H1 (cell line): Measurements from ENCODE around the gene XPNPEP3. TPM values are rescaled to one million over a fixed set of nuclear protein-coding genes. Genes with fewer than 3 reads are reported as not detected.

Experiments
- CTCF ChIA-PET: fragments of 300-600 bp; sonication (Branson Sonifier 250); formaldehyde crosslinking; loops from one replicate; lab custom pipeline; 2021; ENCODE audit not compliant: partially characterized antibody; lab: Charles Lee
- POLR2A ChIA-PET: fragments of 300-600 bp; sonication (Branson Sonifier 250); formaldehyde crosslinking; loops from one replicate; lab custom pipeline; 2021; ENCODE audit warnings: inconsistent platforms; ENCODE audit not compliant: partially characterized antibody; lab: Charles Lee
- DNase-seq, 2 experiments: peaks; one replicate each; pipeline versions ENCODE4 v3.0.0 to v3.0.0-alpha.2; 2010 to 2022; ENCODE audit warnings: low spot score in 2 of 2, low read depth in 1 of 2, mixed read lengths in 1 of 2
- FAIRE-seq: peaks from 2 replicates; lab custom pipeline; 2011; peaks lifted over from hg19 to GRCh38; lab: Jason Lieb, UNC
- H2AFZ ChIP-seq: 2 replicates; pipeline ENCODE4 v1.8.1; 2012; ENCODE audit warnings: low read length, inconsistent platforms
- H2AK5ac ChIP-seq: 2 replicates; pipeline ENCODE4 v1.6.1; 2013; ENCODE audit warnings: low read depth, low read length
- H2BK120ac ChIP-seq: replicated peaks from 2 replicates; pipeline ENCODE3; 2013; ENCODE audit warnings: low read depth, low read length, inconsistent platforms
- H2BK12ac ChIP-seq: 2 replicates; pipeline ENCODE4 v1.6.1; 2013; ENCODE audit warnings: low read depth, low read length
- H2BK15ac ChIP-seq: 2 replicates; pipeline ENCODE4 v1.6.1; 2013; ENCODE audit warnings: low read length
- H2BK20ac ChIP-seq: 2 replicates; pipeline ENCODE4 v1.6.1; 2013; ENCODE audit warnings: low read length
- H2BK5ac ChIP-seq: 2 replicates; pipeline ENCODE4 v1.6.1; 2013; ENCODE audit warnings: low read depth, low read length
- H3K14ac ChIP-seq: 2 replicates; pipeline ENCODE4 v1.6.1; 2013; ENCODE audit warnings: inconsistent platforms; ENCODE audit not compliant: insufficient read length
- H3K18ac ChIP-seq: 2 replicates; pipeline ENCODE4 v1.6.1; 2013; ENCODE audit warnings: low read length; ENCODE audit errors: extremely low read depth
- H3K23ac ChIP-seq: 2 replicates; pipeline ENCODE4 v1.6.1; 2013; ENCODE audit warnings: inconsistent platforms; ENCODE audit not compliant: insufficient read length
- H3K23me2 ChIP-seq: 2 replicates; pipeline ENCODE4 v1.6.1; 2013; ENCODE audit warnings: low read depth, low read length
- H3K27ac ChIP-seq: 2 replicates; pipeline ENCODE4 v1.6.1; 2011; ENCODE audit warnings: low read depth, low read length, inconsistent platforms
- H3K27me3 ChIP-seq, 4 experiments: replicated peaks in 1 of 4; 1 replicate in 1 of 4; 2 replicates in 3 of 4; pipeline versions ENCODE4 v1.6.1 to v1.8.1; 2011 to 2013; ENCODE audit warnings: low read length in 3 of 4, mild to moderate bottlenecking in 3 of 4, inconsistent platforms in 2 of 4, mixed read lengths in 2 of 4, moderate library complexity in 1 of 4; ENCODE audit not compliant: control insufficient read depth in 3 of 4, insufficient read depth in 3 of 4; ENCODE audit errors: extremely low read depth in 1 of 4
- H3K36me3 ChIP-seq, 4 experiments: 2 replicates each; pipeline versions ENCODE4 v1.6.1 to v1.8.1; 2011 to 2013; ENCODE audit warnings: mild to moderate bottlenecking in 4 of 4, low read length in 3 of 4, moderate library complexity in 2 of 4, control low read depth in 1 of 4, inconsistent platforms in 1 of 4; ENCODE audit not compliant: insufficient read depth in 4 of 4, control insufficient read depth in 2 of 4
- H3K4ac ChIP-seq: replicated peaks from 2 replicates; pipeline ENCODE3; 2013; ENCODE audit warnings: low read length, low read depth, mixed read lengths, inconsistent platforms; ENCODE audit not compliant: insufficient read length
- H3K4me1 ChIP-seq, 4 experiments: replicated peaks in 1 of 4; 1 replicate in 1 of 4; 2 replicates in 3 of 4; pipeline versions ENCODE4 v1.6.1 to v1.8.1; 2011 to 2013; ENCODE audit warnings: low read length in 3 of 4, inconsistent platforms in 2 of 4, mixed read lengths in 1 of 4; ENCODE audit not compliant: insufficient read depth in 4 of 4, control insufficient read depth in 3 of 4
- H3K4me2 ChIP-seq, 2 experiments: 2 replicates each; pipeline versions ENCODE4 v1.6.1 to v1.8.1; 2011 to 2013; ENCODE audit warnings: low read depth in 2 of 2, low read length in 2 of 2, control low read depth in 1 of 2, inconsistent platforms in 1 of 2, mild to moderate bottlenecking in 1 of 2; ENCODE audit not compliant: insufficient read depth in 1 of 2
- H3K4me3 ChIP-seq, 4 experiments: fragments of 200-600, 300-600 bp in 1 of 4; sonication (generic), shearing (Covaris generic), sonication (Bioruptor Twin) in 1 of 4; 2 replicates each; pipeline versions ENCODE4 v1.5.1 to v1.8.1; 2011 to 2016; ENCODE audit warnings: low read length in 4 of 4, low read depth in 3 of 4, control low read depth in 2 of 4, inconsistent platforms in 2 of 4, mild to moderate bottlenecking in 2 of 4, mixed read lengths in 1 of 4, moderate library complexity in 1 of 4; ENCODE audit not compliant: insufficient read depth in 2 of 4; ENCODE audit errors: extremely low read depth in 1 of 4
- H3K56ac ChIP-seq: replicated peaks from 2 replicates; pipeline ENCODE3; 2013; ENCODE audit warnings: low read depth, mild to moderate bottlenecking, mixed read lengths, low read length, inconsistent platforms; ENCODE audit not compliant: insufficient read length
- H3K79me1 ChIP-seq: 2 replicates; pipeline ENCODE4 v1.6.1; 2013; ENCODE audit warnings: low read depth, low read length, control low read depth
- H3K79me2 ChIP-seq, 2 experiments: 2 replicates each; pipeline versions ENCODE4 v1.6.1 to v1.8.1; 2012 to 2013; ENCODE audit warnings: low read length in 2 of 2, mild to moderate bottlenecking in 2 of 2, inconsistent platforms in 1 of 2; ENCODE audit not compliant: insufficient read depth in 2 of 2, control insufficient read depth in 1 of 2
- H3K9ac ChIP-seq, 4 experiments: replicated peaks in 1 of 4; 1 replicate in 1 of 4; 2 replicates in 3 of 4; pipeline versions ENCODE4 v1.6.1 to v1.8.1; 2011 to 2013; ENCODE audit warnings: low read depth in 3 of 4, low read length in 3 of 4, control low read depth in 2 of 4, mild to moderate bottlenecking in 2 of 4, moderate library complexity in 2 of 4, inconsistent platforms in 1 of 4; ENCODE audit errors: extremely low read depth in 1 of 4
- H3K9me3 ChIP-seq, 2 experiments: 2 replicates each; pipeline versions ENCODE4 v1.6.1 to v1.8.1; 2012 to 2013; ENCODE audit warnings: mild to moderate bottlenecking in 2 of 2, moderate library complexity in 2 of 2, control low read depth in 1 of 2, inconsistent platforms in 1 of 2, low read depth in 1 of 2, low read length in 1 of 2, mixed read lengths in 1 of 2; ENCODE audit not compliant: insufficient read depth in 2 of 2
- H4K20me1 ChIP-seq, 2 experiments: replicated peaks in 1 of 2; 2 replicates each; pipeline versions ENCODE3 to v1.8.1; 2011 to 2013; ENCODE audit warnings: inconsistent platforms in 2 of 2, low read length in 2 of 2, mild to moderate bottlenecking in 1 of 2; ENCODE audit not compliant: insufficient read depth in 2 of 2, control insufficient read depth in 1 of 2
- H4K5ac ChIP-seq: 2 replicates; pipeline ENCODE4 v1.6.1; 2013; ENCODE audit warnings: low read length, low read depth, mixed read lengths, inconsistent platforms; ENCODE audit not compliant: insufficient read length
- H4K8ac ChIP-seq: 2 replicates; pipeline ENCODE4 v1.8.0; 2013; ENCODE audit warnings: mild to moderate bottlenecking, moderate library complexity, low read length, inconsistent platforms; ENCODE audit not compliant: insufficient read depth; ENCODE audit errors: extremely low read depth
- H4K91ac ChIP-seq: replicated peaks from 2 replicates; pipeline ENCODE3; 2013; ENCODE audit warnings: low read length, mixed read lengths, inconsistent platforms; ENCODE audit not compliant: insufficient read length
- ATF3 ChIP-seq: IDR thresholded peaks from 2 replicates; pipeline ENCODE4 v1.6.1; 2011; ENCODE audit warnings: low read depth, mild to moderate bottlenecking, low read length; ENCODE audit not compliant: insufficient read depth
- BCL11A ChIP-seq, 2 experiments: IDR thresholded peaks; one replicate each; pipeline ENCODE4 v1.6.1; 2011; ENCODE audit warnings: low read depth in 2 of 2, low read length in 2 of 2, mild to moderate bottlenecking in 2 of 2
- CHD1 ChIP-seq: IDR thresholded peaks from 2 replicates; pipeline ENCODE4 v1.6.1; 2012; ENCODE audit warnings: low read depth, low read length, improper control_type of control experiment
- EZH2 ChIP-seq: fragments of 200-600 bp; sonication (generic); IDR thresholded peaks from 2 replicates; pipeline ENCODE4 v1.7.1; 2012; ENCODE audit warnings: low read depth, mild to moderate bottlenecking, moderate library complexity, low read length, inconsistent platforms; ENCODE audit not compliant: severe bottlenecking
- GTF2F1 ChIP-seq: IDR thresholded peaks from 2 replicates; pipeline ENCODE4 v1.6.1; 2012; ENCODE audit warnings: low read depth, low read length, improper control_type of control experiment, borderline replicate concordance
- HDAC2 ChIP-seq, 2 experiments: fragments of 300-600 bp in 1 of 2; sonication (generic) in 1 of 2; IDR thresholded peaks; 2 replicates each; pipeline ENCODE4 v1.6.1; 2011 to 2012; ENCODE audit warnings: low read depth in 2 of 2, low read length in 2 of 2, mild to moderate bottlenecking in 2 of 2, moderate library complexity in 2 of 2, borderline replicate concordance in 1 of 2, inconsistent platforms in 1 of 2
- MAFK ChIP-seq: IDR thresholded peaks from 2 replicates; pipeline ENCODE4 v1.6.1; 2012; ENCODE audit warnings: low read depth, mild to moderate bottlenecking, improper control_type of control experiment, low read length
- NANOG ChIP-seq: IDR thresholded peaks from 2 replicates; pipeline ENCODE4 v1.6.1; 2011; ENCODE audit warnings: low read length, low read depth, mild to moderate bottlenecking, inconsistent platforms; ENCODE audit not compliant: insufficient read depth, poor library complexity, severe bottlenecking
- POLR2A ChIP-seq, 2 experiments: IDR thresholded peaks; 1 replicate in 1 of 2; 2 replicates in 1 of 2; pipeline ENCODE4 v1.6.1; 2011; ENCODE audit warnings: low read depth in 2 of 2, low read length in 2 of 2, mild to moderate bottlenecking in 2 of 2; ENCODE audit errors: control extremely low read depth in 1 of 2
- POLR2AphosphoS5 ChIP-seq: IDR thresholded peaks from 2 replicates; pipeline ENCODE4 v1.6.1; 2011; ENCODE audit warnings: low read depth, low read length
- POU5F1 ChIP-seq: IDR thresholded peaks from 2 replicates; pipeline ENCODE4 v1.6.1; 2011; ENCODE audit warnings: low read depth, mild to moderate bottlenecking, low read length, moderate library complexity
- SP4 ChIP-seq: IDR thresholded peaks from 2 replicates; pipeline ENCODE4 v1.6.1; 2012; ENCODE audit warnings: low read length, inconsistent platforms
- SRF ChIP-seq: IDR thresholded peaks from 2 replicates; pipeline ENCODE4 v1.6.1; 2011; ENCODE audit warnings: mild to moderate bottlenecking, low read depth, low read length, moderate library complexity
- WGBS, 2 experiments: shearing (Covaris generic) in 1 of 2; methylation state at CpG; one replicate each; pipeline versions ENCODE4 v1.1.6 to v1.1.7; 2013 to 2015; ENCODE audit warnings: low lambda C conversion rate in 2 of 2, mixed read lengths in 2 of 2, inconsistent platforms in 1 of 2, low coverage in 1 of 2, missing lambda C conversion rate in 1 of 2; ENCODE audit not compliant: insufficient replicate concordance in 2 of 2, insufficient coverage in 1 of 2, insufficient read length in 1 of 2; ENCODE audit errors: extremely low coverage in 1 of 2, missing lambda C conversion rate in 1 of 2; 5-methylcytosine and 5-hydroxymethylcytosine counted together
- polyA plus RNA-seq, 7 experiments: library from polyadenylated mRNA; depleted of rRNA in 3 of 7; stranded (reverse) in 5 of 7; unstranded in 2 of 7; fragments of >200 nt in 5 of 7; fragments of 200-250 nt in 2 of 7; gene quantifications; 1 replicate in 5 of 7; 2 replicates in 1 of 7; 4 replicates in 1 of 7; pipeline versions ENCODE4 v1.2.1 to v1.2.3, GENCODE V29; 2011 to 2013; ENCODE audit warnings: missing spikeins in 2 of 7, mixed read lengths in 2 of 7
- total RNA-seq: library from RNA; stranded (reverse); fragmentation: NEBNext Ultra II Directional; extraction: Animal tissue kit (Norgen Biotek cat#: 25700); gene quantifications from 2 replicates; pipeline ENCODE4 v1.2.1, GENCODE V29; 2021

The XPNPEP3 gene
- total and polyA plus RNA-seq, 2 of the 8 experiments (the other 6 are each of a cell fraction or from before 2014, with no cell fraction given) = 25.8 to 29.2 TPM

GRCh38 chr22:40853961-40854360 is 3.0 kb upstream of the XPNPEP3 start:
- Histone ChIP-seq H3K27ac (no peak overlapping the region), H3K79me1 (no peaks in the 10 kb centered on the region; the same call in 1 of the 2 replicates), H3K23ac (no peak overlapping the region), H3K14ac (no peak overlapping the region), H4K8ac (no peak overlapping the region), H3K18ac (no peak overlapping the region), H3K9me3 (no peaks in the 10 kb centered on the region), H2AK5ac (no peak overlapping the region), H2BK12ac (no peak overlapping the region), H2BK15ac (no peak overlapping the region), H2BK120ac (no peak overlapping the region), H3K4me3 (peak overlapping the region in 1 of 4 experiments; percentile 98; a peak in 2 of 8 replicates), H2BK5ac (no peak overlapping the region), H3K23me2 (peaks cover 8% of the 10 kb centered on the region), H3K4me1 (peaks cover 0 to 6% (median 0%) of the 10 kb centered on the region in 4 experiments; a peak in 2 of 7 replicates), H4K5ac (no peak overlapping the region), H3K27me3 (no peaks in the 10 kb centered on the region), H3K36me3 (peaks cover 0 to 24% (median 1%) of the 10 kb centered on the region in 4 experiments; a peak in 3 of 8 replicates), H2BK20ac (no peak overlapping the region), H3K4me2 (peak overlapping the region in 1 of 2 experiments; percentile 68; a peak in 1 of 4 replicates), H2AFZ (no peak overlapping the region), H4K20me1 (peaks cover 4 to 8% of the 10 kb centered on the region in 2 experiments), H4K91ac (no peak overlapping the region), H3K4ac (no peak overlapping the region), H3K9ac (no peak overlapping the region; a peak in 1 of 7 replicates), H3K56ac (no peak overlapping the region), H3K79me2 (peaks cover 44 to 88% of the 10 kb centered on the region in 2 experiments)
- ChIA-PET POLR2A (interaction anchor here (0.5 to 1.1 kb wide), 3 partner anchors 13 to 239 kb away, joined by 3 to 4 read pairs (median 4); partner anchors contain the start of gene EP300), CTCF (interaction anchor here (0.7 to 1.5 kb wide), 2 partner anchors 35 to 68 kb away, joined by 3 to 4 read pairs; partner anchors contain the start of gene SLC25A17)
- no peak for DNase-seq
- FAIRE-seq = no peak
- WGBS, 2 experiments = 82% methylated on average over 3 of the region's 3 CpGs; no CpG with 5 or more reads in 1 of the 2 experiments
- no peak for TF ChIP-seq NANOG
- no peak for TF ChIP-seq POU5F1
- no peak for TF ChIP-seq MAFK
- no peak for TF ChIP-seq SRF
- no peak for TF ChIP-seq POLR2AphosphoS5
- no peak for TF ChIP-seq SP4
- TF ChIP-seq CHD1 = no peak
- no peak for TF ChIP-seq BCL11A (IDR thresholded peaks at IDR 0.05; ENCODE audit: low read depth in 2 of 2, low read length in 2 of 2)
- no peak for TF ChIP-seq GTF2F1
- no peak for TF ChIP-seq POLR2A (IDR thresholded peaks at IDR 0.05; ENCODE audit: control extremely low read depth in 1 of 2, low read depth in 2 of 2, low read length in 2 of 2)
- no peak for TF ChIP-seq ATF3
- no peak for TF ChIP-seq HDAC2 (IDR thresholded peaks at IDR 0.05; ENCODE audit: borderline replicate concordance in 1 of 2, low read depth in 2 of 2, low read length in 2 of 2)
- no peak for TF ChIP-seq EZH2
